HG02981 (cell line): ENCODE results near the gene ERG.

Source experiments
- ATAC-seq: cut with Tn5 transposase; IDR thresholded peaks from one replicate; pipeline ENCODE4 v1.9.1; 2021; ENCODE audit warnings: mild to moderate bottlenecking, moderate library complexity; ENCODE audit not compliant: unreplicated experiment

The ERG gene

DNA sequence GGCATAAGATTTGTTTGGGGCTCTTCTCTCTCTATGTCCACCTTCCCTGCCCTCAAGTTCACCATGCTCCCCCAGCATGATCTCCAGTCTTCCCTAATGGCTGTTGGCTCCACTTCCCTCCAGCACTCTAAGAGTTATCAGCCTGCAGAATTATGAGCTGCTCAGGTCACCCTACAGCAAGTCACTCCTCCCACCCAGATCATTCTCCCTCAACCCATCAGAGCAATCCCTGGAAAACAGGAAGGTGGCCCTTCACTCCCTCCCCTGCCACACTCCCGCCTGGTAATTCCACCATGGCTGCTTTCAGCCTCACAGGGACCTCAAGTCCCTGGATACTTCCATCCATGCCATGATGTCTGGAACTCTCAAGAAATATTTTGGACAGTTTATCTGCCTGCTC is 137.0 kb downstream of the ERG start:
- ATAC-seq, result no peak

DNA sequence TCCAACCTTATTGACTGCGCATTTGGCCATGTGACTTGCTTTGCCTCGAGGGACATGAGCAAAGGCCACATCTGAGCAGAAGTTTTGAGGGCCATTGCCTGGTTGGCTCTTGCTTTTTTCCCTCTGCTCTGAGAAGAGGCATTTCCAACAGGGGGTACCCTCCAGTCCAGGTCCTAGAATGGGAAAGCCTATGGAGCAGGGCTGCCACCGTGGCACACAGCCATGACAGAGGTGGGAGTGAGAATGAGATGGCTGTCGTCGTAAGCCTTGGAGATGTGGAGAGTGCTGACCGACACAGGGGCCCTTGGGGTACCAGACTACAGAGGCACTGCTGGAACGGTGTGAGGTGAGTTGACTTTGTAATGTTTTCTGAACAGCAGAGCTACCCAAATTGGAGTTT is 138.4 kb downstream of the ERG start:
- no peak for ATAC-seq

DNA sequence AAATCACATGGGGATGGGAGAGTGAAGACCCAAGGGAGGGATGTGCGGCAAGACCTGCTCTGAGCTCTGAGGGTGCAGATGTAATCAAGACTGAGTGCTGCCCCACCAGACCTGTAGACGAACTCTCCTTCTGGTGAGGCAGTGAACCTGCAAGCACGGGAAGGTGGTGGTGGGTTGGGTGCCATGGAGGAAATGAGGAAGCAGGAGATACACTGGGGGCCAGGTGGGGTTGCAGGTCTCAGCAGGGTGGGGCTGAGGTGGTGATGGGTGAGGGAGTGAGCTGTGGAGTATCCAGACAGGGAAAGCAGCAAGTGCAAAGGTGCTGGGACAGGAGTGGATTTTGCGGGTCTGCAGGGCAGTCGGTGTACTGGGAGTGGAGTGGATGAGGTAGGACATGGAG is 139.2 kb downstream of the ERG start:
- ATAC-seq, result no peak

DNA sequence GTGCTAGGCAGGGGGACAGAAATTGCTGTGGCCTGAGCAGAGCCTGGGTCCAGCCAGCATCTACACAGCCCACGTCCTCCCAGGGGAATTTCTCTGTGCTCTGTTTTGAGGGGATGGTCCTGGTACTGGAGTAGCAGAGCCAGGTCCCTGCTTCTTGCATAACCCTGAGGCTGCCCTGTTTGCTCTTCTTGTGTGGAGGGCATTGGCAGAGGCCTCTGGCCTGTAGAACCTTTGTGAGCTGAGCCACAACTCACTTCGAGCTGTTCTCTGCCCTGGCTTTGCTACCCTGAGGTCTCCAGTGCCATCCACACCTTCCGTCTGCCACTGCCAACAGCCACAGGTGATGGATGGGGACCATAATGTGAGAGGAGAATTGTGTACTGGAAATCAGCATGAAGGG is 139.6 kb downstream of the ERG start:
- no peak for ATAC-seq

DNA sequence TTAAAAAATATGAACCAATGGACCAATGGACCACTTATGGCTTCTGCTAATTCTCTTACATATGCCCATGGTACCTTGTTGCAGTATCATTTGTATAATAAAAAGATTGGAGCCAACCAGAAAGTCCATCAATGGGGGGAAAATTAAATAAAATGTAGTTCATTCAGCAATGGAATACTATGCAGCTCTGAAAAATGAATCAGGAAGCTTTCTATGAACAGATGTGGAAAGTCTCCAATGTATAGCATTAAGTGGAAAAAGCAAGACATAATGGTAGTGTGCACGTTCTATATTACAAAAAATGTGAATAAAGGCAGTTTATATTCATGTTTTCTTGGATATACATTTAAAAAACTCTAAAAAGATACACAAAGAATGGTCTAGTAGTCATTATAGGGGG is 140.2 kb downstream of the ERG start:
- ATAC-seq, result no peak

DNA sequence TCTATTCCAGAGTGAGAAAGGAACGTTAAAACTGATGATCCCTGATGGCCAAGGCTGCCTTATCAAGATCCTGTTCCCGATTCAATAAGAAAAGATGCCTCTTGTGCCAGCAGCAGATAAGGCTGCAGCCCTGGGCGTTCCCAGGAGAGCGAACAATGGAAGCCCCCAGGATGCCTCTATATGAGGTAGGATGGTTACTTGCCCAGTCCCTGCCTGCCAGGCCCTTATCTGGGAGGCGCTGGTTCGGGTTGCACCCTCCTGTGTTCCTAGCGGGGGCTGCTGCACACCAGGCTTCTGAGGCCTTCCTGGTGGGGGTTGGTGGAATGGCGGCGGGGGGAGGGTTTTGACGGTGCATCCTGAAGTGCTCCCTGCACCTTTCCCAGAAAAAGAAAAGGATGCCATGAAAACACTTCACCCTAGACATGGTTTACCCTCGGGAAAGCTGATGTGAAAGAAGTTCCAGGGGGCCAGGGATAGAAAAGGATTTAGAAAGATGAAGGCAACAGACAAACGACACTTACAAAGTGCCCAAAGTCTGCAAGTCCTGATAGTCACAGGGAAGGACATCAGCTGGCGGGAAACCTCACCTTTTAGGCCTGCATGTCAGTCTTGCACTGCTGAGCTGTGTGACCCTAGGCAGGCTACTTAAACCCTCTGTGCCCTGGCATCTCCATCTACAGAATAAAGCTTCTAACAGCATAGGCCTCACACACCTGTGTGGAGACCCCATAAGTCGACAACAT is 141.2 kb downstream of the ERG start:
- ATAC-seq, result no peak

DNA sequence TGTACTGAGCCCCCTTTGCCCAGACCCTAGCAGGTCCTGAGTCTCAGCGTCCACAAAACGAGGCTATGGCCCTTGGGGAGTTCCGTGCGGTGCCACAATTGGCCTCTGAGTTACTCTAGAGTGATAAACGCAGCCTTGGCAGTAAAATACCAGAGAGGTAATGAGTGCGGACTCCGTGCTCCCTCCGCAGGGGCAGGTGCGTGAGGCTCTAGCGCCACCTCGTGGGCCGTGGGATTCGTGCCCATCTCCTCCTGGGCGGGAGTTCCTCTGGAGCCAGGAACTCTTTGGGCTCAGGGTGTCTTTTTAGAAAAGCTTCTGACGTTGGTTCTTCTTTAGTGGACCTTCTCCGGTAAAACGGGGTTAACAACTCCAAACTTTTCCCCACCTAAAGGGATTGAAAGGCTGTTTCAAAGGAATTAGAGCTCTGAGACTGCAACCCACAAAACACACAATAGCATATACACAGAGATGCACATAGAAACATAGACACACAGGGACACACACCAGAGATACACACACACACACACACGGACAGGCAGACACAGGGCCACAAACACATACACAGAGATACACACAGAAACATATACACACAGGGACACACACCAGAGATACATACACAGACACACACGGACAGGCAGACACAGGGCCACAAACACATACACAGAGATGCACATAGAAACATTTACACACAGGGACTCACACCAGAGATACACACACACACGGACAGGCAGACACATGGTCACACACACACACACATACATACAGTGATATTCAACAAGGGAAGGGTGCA is 142.1 kb downstream of the ERG start:
- peak; percentile 60 for ATAC-seq

DNA sequence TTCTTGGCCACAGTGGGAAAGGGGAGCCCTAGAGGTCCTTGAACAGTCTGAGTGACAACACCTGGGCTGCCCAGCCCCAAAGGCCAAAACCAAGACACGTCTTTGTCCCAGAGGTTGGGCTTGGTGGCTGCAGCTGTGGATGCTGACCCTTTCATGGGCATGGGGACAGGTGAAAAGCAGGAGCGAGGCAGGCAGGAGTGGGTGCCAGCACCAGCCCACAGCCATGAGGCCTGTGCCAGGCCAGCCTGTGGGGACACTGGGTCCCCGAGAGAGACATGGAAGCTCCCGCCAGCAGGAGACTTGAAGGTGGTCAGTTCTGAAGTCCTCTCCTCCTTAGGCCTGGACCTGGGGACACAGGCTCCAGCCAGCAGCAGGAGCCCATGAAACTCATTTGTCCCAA is 142.9 kb downstream of the ERG start:
- ATAC-seq, result no peak

DNA sequence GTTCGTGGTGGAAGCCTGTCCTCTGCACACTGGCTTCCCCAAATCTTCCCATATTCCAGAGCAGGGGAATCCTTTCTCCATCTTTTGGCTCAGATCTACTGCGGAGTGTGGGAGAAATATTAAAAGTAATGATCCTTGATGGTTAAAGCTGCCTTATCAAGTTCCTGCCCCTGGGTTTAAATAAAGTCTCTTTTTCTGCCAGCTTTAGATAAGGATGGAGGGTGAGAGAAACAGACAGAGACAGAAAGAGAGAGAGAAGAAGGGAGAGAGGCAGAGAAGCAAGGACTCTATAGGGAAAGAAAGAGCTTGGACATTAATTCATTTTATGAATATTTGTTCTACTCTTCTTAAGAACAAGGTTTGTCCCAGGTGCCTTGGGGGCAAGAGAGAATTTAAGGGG is 143.5 kb downstream of the ERG start:
- no peak for ATAC-seq

DNA sequence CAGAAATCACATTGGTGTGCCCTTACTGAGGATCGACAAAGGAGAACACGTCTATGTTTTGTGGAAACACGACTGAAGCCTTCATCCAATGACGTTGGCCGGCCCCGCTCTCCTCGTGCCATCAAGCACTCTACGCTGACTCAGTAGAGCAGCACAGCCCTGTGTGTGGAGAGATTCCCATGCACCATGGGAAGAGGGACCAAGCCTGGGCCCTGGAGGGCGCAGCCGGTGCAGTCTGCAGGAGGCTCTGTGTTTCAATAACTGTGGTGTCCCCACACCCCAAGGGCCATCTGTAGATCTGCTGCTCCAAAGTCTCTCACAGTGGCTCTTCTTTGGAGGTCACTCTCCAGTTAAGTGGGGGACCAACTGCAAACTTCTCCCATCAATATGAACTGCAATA is 144.0 kb downstream of the ERG start:
- ATAC-seq, result no peak

DNA sequence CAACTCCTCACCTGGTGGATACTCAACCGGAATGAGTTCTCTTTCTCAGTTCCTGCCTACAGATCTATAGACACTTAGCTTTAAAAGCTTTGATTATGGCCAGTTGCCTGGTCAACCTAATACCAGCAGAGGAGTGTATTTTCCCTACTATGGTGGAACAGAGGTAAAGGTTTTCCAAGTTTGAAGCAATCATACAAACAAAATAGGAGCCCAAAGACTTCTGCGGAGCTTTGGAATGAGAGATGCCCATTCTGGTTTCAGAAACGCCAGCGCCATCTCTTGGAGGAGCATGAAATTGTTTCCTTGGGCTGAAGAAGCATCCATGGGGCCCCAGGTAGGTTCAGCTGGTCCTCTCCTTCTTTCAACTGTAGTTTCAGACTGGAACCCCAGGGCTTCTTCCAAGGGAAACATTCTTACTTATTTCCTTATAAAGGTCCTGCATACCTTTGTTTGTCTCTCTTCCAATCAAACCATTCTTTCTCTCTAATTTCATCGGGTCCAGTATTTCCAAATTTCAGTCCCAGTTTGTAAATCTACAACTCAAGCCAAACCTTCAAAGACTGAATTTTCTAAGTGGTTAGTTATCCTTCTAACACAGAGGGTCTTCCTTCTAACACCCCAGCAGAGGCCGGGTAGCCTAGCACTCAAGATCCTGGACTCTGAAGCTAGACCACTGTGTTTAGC is 145.6 kb downstream of the ERG start:
- ATAC-seq, result no peak

DNA sequence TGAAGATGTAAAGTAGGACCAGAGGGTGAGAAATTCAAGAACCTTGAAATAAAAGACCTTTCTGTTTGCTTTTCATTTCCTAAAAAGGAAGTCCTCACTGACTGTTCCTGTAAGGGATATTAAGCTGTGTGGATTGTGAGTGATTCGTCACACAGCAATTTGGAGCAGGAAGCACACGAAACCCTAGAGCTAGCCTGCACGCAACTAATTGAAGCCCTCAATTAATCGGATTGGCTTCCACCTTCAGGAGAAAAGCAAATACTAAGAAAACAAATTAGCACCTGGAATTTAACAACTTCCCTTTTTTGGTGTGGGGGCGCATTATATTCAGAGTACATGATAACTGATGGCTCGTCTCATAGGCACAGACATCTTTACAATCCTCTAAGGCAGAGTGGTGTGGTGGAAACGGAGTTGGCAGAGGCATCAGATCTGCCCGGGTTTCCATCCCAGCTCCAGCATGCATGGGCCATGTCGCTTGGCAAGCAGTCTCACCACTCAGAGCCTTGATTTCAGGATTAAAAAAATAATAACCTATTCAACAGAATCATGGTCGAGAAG is 146.2 kb downstream of the ERG start:
- ATAC-seq, result no peak

DNA sequence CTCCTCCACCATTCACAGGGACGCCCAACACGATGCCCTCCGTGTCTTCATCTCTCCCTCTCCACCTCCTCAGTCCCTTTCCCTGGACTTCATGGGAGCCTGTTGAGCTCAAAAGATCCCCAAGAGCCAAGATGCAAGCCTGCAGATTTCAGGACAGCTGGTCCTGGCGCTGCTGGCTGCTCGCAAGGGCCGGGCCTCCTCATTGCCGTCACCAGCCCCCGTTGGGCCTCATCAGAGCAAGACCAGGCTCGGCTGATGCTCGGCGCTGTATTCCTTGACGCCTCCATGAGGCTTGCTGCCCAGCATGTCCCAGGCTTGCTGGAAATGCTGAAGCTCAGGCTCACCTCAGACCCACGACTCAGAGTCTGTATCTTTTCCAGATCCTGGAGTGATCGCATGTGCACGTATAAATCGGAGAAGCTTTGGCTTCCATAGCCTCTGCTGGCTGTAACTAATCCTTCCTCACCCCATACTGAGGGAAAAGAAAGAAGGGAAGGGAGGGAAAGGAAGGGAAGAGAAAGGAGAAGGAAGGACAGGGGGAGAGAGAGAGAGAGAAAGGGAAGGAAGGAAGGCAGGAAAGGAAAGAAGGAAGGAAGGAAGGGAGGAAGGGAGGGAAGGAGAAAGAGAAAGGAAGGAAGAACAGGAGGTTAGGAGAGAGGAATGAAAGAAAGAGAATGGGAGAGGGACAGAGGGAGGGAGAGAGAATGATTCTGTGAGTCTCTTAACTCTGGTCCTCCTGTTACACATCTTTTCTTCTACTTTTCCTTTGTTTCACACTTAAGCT is 146.9 kb downstream of the ERG start:
- ATAC-seq, result no peak

DNA sequence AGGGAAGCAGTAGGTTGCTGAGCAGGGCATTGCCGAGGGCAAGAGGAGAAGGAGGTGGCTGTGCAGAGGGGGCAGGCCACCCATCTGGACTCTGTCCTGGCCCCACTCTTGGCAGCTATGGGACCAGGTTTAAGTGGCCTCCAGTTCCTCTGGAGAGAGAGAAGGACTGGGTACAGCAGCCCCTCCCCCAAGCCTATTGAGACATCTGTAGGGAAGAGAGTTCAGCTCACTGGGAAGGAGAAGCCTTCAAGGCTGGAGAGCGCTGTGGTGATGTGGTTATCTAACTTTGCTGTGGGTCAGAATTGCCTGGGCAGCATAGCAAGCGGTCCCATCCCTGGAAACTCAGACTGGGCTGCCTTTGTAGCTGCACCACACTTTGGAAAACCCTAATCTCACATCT is 147.6 kb downstream of the ERG start:
- no peak for ATAC-seq

DNA sequence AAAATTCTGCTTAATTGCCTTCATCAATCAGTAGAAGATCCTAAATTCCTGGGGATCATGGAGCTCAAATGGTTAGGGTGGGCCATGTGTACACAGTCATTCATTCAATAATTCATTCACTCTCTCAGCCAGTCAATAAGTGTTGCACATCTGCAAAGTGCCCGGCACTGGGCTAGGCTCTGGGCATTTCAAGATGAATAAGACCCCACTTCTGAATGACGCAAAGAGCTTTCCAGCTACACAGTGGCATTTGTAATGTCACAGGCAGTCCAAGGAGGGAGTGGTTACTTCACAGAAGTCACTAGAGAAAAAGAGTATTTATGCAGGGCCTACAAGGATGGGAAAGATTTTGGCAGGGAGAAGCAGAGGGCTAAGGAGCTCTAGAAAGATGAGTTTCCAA is 148.3 kb downstream of the ERG start:
- no peak for ATAC-seq

DNA sequence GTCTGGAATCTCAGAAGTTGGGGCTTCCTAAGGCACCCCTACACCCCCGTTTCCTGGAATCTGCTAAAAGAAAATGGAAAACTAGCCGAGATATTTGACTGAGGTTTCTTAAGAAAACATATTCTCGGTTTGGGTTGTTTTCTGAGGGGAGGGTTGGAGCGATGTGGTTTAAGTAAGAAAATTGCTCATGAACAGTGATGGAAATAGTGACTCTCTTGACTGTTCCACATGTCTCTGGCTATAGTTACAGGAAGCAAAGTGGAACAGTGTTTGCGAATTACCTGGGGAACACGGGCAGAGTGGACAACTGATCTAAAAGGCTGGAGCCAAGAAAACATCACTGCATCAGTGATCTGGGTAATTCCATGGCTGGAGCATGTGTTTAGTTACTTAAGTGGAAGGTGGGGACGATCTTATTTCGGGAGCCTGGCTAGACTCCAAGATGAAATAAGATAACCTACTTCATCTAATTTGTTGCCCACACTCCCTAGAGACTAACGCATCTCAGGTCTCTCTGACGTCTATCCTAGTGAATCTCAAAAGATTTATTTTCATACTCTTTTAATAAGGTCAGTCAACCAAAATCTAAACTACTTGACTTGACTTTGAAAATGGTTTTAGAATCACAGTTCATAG is 149.0 kb downstream of the ERG start:
- no peak for ATAC-seq

DNA sequence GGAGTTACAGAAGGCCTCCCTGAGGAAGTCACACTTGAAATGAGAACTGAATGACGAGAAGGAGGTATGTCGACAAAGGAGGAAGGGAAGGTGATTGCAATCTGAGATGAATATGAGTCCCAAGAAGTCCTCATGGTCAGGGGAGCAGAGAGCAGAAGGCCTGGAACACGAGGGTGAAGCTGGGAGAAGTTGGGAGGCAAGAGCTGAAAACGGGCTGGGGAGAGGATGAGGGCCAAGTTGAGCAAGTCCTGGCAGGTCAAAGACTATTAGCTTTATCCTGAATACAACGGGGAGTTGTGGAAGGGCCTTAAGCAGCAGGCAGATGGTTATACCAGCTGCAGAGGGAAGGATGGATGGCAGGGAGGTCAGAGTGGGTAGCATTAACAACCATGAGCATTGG is 152.0 kb downstream of the ERG start:
- ATAC-seq, result no peak

DNA sequence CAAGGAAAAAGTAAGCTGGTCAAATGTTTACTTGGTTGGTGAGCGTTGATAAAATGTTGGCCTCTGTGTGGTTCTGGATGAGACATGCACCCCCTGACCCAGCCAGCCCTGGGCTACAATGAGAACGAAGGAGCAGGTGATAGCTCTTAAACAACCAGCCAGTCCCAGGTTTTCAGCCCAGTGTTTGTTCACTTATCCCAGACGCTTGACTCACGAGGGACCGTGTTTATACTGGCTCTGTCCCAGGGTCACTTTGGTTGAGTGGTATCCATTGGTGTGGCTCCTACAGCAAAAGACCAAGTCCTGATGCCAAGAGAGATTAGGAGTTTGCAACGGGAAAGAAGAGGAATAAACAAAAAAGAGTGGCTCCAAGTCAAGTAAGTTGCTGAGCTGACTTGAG is 154.6 kb downstream of the ERG start:
- no peak for ATAC-seq

DNA sequence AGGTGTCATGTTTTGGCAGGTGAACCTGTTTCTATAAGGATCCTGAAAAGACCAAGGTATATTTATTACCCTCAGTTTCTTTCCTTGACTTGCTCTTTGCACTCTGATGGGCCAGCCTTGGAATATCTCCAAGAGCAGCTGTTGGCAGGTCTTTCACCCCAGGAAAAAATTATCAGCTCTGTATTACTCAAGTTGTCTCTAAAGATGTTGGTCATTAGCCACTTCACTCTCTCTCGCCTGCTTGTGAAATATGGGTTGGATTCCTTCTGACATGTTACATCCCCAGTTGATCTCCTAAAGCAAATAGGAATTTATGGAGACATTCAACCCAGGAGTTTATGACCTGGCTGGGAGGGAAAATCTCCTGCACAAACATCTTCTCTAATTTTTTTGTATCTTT is 155.5 kb downstream of the ERG start:
- no peak for ATAC-seq

DNA sequence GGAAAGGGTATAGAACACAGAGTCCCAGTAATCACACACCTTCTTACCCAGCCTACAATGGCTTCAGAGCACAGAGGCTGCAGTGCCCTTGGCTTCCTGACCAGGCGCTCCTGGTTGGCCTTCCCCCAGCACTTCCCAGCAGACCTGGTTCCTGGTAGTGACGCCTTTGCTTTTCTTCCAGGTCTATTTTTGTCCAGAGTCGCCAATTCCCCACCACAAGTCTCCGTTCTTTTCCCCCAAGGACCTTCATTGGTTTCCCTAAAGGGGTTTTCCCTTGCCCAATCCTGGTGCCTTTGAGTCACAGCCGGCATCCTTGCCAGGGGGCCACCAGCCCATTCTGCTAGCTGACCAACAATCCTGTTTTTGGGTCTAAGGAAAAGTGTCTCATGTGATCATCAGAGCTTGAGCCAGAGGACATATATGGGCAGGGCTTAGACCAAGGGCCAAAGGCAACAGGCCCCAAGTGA is 156.7 kb downstream of the ERG start:
- no peak for ATAC-seq
